LNCAP (cell line): ENCODE results near the gene MIA.

Experiments used
- TF ChIP-seq, protein P1 (sequence below): fragments of 450-650 bp; IDR thresholded peaks from 2 replicates; pipeline ENCODE4 v1.5.1; 2017; ENCODE audit warnings: mild to moderate bottlenecking

Gene MIA

DNA sequence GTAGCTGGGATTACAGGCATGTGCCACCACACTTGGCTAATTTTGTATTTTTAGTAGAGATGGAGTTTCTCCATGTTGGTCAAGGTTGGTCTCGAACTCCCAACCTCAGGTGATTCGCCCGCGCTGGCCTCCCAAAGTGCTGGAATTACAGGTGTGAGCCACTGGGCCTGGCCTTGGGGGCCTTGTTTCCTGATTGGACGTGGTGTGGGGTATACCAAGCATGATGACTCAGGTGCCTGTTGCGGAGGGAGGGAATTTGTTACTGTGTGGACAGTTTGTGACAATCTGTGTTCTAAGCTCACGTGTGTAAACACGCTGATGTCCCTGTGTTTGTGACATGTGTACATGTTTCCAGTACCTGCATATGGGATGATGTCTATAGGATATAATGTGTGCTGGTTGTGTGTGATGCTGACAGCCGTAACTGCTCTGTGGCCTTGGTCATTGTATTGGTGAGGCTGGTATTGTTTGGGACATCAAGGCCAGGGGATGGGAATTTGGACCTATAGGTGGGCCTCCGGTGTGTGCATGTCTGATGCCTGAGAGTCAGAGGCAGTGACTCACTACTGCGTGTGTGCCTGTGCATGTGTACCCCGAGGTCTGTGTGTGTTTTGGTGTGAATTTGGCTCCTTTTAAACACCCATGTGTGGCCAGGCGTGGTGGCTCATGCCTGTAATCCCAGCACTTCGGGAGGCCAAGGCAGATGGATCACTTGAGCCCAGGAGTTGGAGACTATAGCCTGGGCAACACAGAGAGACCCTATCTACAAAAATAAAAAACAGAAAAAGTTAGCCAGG lies 22.0 kb downstream of the MIA start:
- TF ChIP-seq, protein P1, sequence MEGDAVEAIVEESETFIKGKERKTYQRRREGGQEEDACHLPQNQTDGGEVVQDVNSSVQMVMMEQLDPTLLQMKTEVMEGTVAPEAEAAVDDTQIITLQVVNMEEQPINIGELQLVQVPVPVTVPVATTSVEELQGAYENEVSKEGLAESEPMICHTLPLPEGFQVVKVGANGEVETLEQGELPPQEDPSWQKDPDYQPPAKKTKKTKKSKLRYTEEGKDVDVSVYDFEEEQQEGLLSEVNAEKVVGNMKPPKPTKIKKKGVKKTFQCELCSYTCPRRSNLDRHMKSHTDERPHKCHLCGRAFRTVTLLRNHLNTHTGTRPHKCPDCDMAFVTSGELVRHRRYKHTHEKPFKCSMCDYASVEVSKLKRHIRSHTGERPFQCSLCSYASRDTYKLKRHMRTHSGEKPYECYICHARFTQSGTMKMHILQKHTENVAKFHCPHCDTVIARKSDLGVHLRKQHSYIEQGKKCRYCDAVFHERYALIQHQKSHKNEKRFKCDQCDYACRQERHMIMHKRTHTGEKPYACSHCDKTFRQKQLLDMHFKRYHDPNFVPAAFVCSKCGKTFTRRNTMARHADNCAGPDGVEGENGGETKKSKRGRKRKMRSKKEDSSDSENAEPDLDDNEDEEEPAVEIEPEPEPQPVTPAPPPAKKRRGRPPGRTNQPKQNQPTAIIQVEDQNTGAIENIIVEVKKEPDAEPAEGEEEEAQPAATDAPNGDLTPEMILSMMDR = no peak

DNA sequence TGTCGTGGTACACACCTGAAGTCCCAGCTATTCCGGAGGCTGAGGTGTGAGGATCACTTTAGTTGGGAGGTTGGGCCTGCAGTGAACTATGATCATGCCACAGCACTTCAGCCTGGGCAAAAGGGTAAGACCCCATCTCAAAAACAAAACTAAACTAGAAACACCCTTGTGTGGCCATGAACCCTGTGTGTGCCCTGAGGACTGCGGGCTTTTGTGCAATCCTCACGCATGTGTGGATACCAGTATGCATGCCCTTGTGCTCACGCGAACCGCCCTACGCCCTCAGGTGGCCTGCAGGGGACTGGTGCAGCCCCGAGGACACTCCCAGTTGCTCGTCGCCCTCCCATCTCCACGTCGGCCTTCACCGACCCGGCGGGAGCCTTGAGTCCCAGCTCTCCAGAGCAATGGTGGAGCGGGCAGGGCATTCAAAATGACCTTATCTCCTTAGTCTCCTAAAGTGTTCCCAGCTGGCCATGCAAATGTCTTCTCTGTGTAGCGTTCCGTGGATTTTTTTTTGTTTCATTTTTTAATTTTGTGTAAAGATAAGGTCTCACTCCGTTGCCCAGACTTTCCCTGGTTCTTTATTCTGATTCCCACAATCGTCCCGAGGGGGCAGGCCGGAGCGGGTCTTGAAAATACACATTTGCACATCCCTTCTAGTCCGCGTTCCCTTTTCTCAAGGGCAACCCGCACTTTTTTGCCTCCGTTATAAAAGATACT lies 22.8 kb downstream of the MIA start:
- TF ChIP-seq, protein P1 = 0 out of 2 replicates have a peak, but pooled peaks have one; percentile 21

DNA sequence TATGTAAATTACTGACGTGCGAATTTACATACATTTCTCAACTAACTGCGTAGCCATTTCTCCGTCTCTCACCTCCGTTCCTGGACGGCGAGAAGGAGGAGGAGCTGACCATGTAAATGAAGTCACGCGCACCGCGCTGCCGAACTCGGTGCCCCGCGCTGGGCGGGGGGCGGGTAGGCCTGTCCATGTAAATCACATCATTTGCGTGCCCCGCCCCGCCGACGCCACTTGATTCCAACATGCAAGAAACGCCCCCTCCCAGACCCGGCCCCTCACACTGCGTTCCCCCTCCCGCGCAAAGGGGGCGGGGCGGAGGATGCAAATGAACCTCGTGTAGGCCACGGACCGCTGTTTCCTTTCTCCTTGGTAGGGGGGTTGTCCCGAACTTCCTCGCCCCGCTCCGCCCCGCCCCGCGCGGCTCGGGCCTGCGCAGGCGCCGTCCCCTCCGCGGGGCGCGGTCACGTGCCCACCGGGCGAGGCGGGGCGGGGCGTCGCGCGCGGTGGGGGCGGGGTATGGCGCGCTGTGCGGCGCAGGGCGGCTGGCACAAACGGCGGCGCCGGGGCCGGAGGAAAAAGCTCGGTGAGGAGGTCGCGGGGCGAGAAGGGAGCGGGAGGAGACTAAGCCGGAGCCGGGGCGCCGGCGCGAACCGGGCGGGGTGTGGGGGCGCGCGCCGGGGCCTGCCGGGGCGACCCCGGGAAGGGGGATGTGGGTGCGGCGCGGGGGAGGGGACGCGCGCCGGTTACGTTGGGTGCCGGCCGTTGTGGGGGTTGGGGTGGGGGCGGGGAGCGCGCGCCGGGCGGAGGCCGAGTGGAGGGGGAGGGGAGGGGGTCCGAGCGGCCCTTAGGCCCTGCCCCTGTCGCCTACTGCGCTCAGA lies 23.6 kb downstream of the MIA start, which contains the start of gene EGLN2:
Gene EGLN2, plus strand, starts transcription at position 509 of the 875 bp plus-strand sequence. CDS start 1,382 bp downstream, outside the sequence.
- TF ChIP-seq, protein P1 = no peak

DNA sequence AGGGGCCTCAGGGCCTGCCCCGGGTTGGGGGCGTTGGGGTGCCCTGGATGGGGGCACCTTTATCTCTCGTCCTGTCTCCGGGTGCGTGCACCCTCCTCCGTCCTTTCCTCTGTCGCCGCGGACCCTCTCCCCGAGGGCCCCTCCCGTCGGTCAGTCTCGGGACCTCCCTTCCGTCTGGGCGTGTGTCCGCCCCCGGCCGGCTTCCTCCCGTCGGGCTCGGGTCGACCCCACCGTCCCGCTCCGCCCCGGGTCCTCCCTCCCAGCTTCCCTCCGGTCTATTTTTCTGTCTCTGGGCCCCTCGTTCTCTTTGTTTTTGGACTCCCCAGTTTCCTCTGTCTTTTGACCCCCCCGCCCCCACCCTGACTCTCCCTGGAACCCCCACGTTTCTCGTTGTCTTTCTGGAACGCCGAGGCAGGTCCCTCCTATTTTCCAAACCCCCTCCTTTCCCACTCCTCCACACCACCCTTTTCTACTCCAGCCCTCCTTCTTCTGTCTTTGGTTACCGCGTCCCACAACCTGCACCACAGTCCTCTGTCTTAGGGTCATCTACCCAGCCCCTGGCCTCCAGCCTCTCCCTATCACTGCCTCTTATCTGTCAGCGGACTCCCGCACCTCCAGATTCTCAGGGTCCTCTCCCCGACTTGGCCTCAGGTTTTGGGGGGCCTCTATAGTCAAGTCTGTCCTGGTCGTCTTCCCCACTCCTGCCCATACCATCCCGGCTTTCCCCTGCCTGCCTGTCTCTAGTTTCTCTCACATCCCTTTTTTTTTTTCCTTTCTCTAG lies 24.4 kb downstream of the MIA start:
- TF ChIP-seq, protein P1 = no peak

DNA sequence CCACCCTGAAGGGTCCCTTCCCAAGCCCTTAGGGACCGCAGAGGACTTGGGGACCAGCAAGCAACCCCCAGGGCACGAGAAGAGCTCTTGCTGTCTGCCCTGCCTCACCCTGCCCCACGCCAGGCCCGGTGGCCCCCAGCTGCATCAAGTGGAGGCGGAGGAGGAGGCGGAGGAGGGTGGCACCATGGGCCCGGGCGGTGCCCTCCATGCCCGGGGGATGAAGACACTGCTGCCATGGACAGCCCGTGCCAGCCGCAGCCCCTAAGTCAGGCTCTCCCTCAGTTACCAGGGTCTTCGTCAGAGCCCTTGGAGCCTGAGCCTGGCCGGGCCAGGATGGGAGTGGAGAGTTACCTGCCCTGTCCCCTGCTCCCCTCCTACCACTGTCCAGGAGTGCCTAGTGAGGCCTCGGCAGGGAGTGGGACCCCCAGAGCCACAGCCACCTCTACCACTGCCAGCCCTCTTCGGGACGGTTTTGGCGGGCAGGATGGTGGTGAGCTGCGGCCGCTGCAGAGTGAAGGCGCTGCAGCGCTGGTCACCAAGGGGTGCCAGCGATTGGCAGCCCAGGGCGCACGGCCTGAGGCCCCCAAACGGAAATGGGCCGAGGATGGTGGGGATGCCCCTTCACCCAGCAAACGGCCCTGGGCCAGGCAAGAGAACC lies 25.1 kb downstream of the MIA start:
- TF ChIP-seq, protein P1 = no peak

DNA sequence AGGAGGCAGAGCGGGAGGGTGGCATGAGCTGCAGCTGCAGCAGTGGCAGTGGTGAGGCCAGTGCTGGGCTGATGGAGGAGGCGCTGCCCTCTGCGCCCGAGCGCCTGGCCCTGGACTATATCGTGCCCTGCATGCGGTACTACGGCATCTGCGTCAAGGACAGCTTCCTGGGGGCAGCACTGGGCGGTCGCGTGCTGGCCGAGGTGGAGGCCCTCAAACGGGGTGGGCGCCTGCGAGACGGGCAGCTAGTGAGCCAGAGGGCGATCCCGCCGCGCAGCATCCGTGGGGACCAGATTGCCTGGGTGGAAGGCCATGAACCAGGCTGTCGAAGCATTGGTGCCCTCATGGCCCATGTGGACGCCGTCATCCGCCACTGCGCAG lies 25.7 kb downstream of the MIA start:
- TF ChIP-seq, protein P1 = no peak
